ENCODE results near the gene FHOD3.

The FHOD3 gene

DNA sequence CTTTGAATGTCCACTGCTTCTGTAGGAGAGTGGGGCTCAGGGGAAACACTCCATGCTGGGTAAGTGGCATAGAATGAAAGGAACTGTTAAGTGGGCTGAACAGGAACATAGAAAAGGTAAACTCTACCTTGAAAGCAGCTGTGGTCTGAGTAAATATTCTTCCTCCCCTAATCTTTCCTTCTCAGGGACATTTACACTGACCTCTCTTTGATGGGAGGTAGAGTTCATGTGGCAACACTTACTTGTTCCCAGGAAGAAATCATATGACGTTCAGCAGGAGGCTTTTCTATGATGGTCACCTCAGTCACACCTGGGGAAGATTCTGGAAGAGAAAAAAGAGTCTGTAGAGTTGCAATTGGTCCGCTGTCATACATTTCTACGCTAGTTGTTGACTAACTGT, 521.1 kb downstream of the FHOD3 start:
- TF ChIP-seq, protein P1, sequence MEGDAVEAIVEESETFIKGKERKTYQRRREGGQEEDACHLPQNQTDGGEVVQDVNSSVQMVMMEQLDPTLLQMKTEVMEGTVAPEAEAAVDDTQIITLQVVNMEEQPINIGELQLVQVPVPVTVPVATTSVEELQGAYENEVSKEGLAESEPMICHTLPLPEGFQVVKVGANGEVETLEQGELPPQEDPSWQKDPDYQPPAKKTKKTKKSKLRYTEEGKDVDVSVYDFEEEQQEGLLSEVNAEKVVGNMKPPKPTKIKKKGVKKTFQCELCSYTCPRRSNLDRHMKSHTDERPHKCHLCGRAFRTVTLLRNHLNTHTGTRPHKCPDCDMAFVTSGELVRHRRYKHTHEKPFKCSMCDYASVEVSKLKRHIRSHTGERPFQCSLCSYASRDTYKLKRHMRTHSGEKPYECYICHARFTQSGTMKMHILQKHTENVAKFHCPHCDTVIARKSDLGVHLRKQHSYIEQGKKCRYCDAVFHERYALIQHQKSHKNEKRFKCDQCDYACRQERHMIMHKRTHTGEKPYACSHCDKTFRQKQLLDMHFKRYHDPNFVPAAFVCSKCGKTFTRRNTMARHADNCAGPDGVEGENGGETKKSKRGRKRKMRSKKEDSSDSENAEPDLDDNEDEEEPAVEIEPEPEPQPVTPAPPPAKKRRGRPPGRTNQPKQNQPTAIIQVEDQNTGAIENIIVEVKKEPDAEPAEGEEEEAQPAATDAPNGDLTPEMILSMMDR (IDR thresholded peaks at IDR 0.05; ENCODE audit: low read depth, low read length), result no peak
- DNase-seq (ENCODE audit: extremely low read depth, low read depth), result no peak

DNA sequence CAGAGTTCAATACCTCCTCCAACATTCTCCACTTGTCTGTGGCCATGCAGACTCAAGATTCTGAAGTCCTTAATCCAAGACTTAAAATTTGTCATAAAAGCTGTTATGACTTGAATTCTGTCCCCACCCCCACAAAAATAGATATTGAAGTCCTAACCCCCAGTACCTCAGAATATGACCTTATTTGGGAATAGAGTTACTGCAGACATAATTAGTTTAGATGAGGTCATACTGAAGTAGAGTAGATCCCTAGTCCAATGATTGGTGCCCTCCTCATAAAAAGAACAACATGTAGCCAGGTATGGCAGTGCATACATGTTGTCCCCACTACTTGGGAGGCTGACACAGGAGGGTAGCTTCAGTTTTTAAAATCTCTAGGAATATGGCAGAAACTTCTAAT, 522.1 kb downstream of the FHOD3 start:
- TF ChIP-seq, protein P1 (IDR thresholded peaks at IDR 0.05; ENCODE audit: low read depth, low read length), result no peak
- DNase-seq (ENCODE audit: extremely low read depth, low read depth), result no peak

DNA sequence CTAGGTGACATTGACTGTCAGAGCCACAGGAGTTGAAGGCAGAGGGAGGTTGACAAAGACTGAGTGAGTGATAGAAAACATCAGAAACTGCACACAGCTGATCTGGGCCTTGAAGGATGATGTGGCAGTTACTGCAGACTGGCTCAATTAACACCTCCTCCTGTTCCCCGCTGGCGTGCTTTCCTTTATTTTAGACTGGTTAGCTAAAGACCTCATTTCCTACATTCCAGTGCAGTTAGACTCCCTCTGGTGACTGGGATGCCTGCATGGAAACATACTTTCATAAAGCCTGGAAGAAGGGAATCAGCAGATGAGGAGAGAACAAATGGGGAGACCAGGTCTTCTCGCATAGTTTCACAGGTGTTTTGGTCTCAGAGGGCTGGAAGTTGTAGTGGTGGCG, 524.2 kb downstream of the FHOD3 start:
- TF ChIP-seq, protein P1 (IDR thresholded peaks at IDR 0.05; ENCODE audit: low read depth, low read length), result no peak
- no peak for DNase-seq (ENCODE audit: extremely low read depth, low read depth)

DNA sequence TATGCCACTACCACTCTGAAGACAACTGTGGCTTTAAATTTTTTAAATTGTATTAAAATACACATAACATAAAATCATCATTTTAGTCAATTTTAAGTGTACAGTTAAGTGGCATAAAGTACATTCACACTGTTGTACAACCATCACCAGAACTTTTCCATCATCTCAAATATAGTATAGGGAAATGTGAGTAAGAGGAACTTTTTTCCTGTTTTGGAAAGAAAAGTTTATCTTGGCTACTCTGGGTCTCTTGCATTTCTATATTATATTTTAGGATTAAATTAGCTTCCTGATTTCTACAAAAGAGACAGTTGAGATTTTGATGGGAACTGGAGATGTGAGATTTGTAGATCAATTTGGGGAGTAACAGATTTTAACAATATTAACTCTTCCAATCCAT, 528.0 kb downstream of the FHOD3 start:
- TF ChIP-seq, protein P1 (IDR thresholded peaks at IDR 0.05; ENCODE audit: low read depth, low read length), result no peak
- DNase-seq (ENCODE audit: extremely low read depth, low read depth), result no peak

DNA sequence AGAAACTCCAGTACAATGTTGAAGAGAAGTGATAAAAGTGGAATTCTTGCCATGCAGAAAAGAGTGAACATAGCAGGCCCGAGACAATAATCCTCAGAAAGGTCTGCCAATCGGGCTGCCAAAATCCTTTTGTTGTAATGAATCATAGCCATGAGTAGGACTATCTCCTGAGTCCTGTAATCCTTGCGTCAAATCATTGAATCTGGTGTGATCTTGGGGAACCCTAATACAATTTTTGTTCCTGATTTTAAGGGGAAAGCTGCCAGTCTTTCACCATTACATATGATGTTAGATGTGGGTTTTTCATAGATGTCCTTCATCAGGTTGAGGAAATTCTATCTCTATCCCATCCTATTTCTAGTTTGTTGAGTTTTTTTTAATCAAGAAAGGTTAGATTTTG, 529.0 kb downstream of the FHOD3 start:
- DNase-seq (ENCODE audit: extremely low read depth, low read depth), result no peak
- TF ChIP-seq, protein P1 (IDR thresholded peaks at IDR 0.05; ENCODE audit: low read depth, low read length), result no peak

DNA sequence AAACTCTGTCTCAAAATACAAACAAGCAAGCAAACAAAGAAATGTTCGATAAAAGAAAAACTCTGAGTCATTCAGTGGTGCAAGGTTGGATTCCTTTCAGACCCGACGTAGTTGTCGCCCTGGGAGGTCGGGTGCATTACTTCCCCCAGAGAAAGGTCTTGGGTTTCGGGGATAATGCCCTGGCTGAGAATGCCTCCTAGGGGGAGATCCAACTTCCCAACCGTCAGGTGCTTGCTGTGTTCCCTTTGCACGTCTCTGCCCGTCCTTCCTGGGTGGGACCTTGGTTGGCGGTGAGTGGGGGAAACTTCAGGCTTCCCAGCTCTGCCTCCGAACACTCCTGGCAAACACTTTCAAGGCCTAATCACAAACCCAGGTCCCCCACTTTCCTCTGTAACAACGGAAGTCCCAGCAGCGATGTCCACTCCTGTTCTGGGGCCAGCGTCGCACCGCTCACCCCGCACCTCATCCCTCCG, 530.7 kb downstream of the FHOD3 start:
- DNase-seq (ENCODE audit: extremely low read depth, low read depth), result no peak
- TF ChIP-seq, protein P1 (IDR thresholded peaks at IDR 0.05; ENCODE audit: low read depth, low read length), result no peak

DNA sequence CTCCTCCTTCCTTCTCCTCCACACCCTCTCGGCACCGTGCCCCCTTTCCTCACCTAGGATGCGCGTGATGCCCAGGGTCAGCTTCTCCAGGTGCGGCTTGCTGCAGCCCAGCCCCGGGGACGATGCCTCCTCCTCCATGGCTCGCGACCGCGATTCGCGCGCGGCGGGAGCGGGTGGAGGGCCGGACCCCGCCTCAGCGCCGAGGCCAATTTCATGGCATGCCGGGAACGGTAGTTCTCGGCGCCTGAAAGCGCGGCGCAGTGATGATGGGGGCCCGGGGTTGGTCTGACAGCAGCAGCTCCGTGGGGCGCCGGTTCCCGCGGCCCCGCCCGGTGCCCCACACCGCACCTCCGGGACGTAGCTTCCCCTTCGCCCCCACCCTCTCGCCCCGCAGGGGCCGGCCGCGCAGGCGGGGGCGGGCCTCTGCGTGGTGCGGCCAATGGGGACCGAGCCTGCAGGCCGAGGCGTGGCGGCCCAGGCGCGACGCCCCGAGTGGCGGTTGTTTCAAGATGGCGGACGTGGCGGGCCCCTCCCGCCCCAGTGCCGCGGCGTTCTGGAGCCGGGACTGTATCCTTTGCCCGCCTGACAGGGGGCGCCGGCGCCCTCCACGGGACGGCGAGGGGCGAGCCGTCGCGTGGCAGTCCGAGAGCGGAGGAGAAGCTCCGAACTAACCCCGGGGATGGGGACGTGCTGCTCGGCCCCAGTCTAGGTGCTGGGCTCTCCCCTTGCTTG, 531.3 kb downstream of the FHOD3 start, which contains the start of the genes KIAA1328 and TPGS2:
KIAA1328 (plus strand) TSS at position 498 of the 732 bp plus-strand sequence; CDS start at position 510, 12 bp downstream.
TPGS2 (minus strand) TSS at position 373 of the 732 bp plus-strand sequence; CDS start at position 138, 235 bp downstream.
- DNase-seq (ENCODE audit: extremely low read depth, low read depth), result no peak
- TF ChIP-seq, protein P1 (IDR thresholded peaks at IDR 0.05; ENCODE audit: low read depth, low read length), result peak; percentile 39

Data from AG09319 (cell line).